Mucosa of descending colon (tissue), 3 donors: ENCODE results near the gene GALNS. TPM values are rescaled to one million over a fixed set of nuclear protein-coding genes. Genes with fewer than 3 reads are reported as not detected.

Source experiments
- ATAC-seq: fragments of 200-7000 bp; cut with Tn5 transposase; one replicate; pipeline ENCODE4 v1.9.1; 2020; ENCODE audit warnings: mild to moderate bottlenecking, moderate library complexity
- DNase-seq, 3 donors: peaks; one replicate each; pipeline ENCODE4 v3.0.0-alpha.2; 2020
- H3K36me3 ChIP-seq: fragments of 200-600 bp; one replicate; pipeline ENCODE4 v1.8.0; 2021; ENCODE audit warnings: low read depth, mild to moderate bottlenecking
- H3K4me1 ChIP-seq: fragments of 200-600 bp; one replicate; pipeline ENCODE4 v1.8.0; 2021; ENCODE audit warnings: low read depth, mild to moderate bottlenecking
- H3K4me3 ChIP-seq: fragments of 200-600 bp; one replicate; pipeline ENCODE4 v1.8.0; 2021; ENCODE audit warnings: mild to moderate bottlenecking
- H3K9me3 ChIP-seq: fragments of 200-600 bp; one replicate; pipeline ENCODE4 v1.8.0; 2021; ENCODE audit warnings: mild to moderate bottlenecking
- CTCF ChIP-seq: fragments of 200-600 bp; IDR thresholded peaks from one replicate; pipeline ENCODE4 v1.8.0; 2022; ENCODE audit warnings: antibody characterized with exemption, mild to moderate bottlenecking
- intact Hi-C, 2 donors: fragments of 100-400 bp; cut with DNase I in 1 of 2; cut with micrococcal nuclease in 1 of 2; formaldehyde crosslinking; loops; one replicate each; pipeline versions ENCODE4 v1.11.0 to v1.11.1; 2022; cut with DNase I, micrococcal nuclease
- total RNA-seq, 3 donors: library from RNA; stranded (reverse); fragmentation: NEBNext Ultra II Directional in 2 of 3; extraction: Animal tissue kit (Norgen Biotek cat#: 25700) in 2 of 3; gene quantifications; one replicate each; pipeline versions ENCODE4 v1.2.1 to v1.2.4, GENCODE V29; 2021 to 2023
- donor health status: DM: no; HTN: no; CAD: no; lungs with moderate emphysema.
- donor health status: DM: no; HTN: no; CAD: no.
- donor health status: DM: no; HTN: yes; CAD: no.

Gene GALNS
- total RNA-seq, 3 donors from 2014 or later = 37.4 to 65.3 (median 44.0) TPM

GRCh38 chr16:88782454-88783390 lies 74.0 kb downstream of the GALNS start:
- H3K4me3 ChIP-seq = no peak overlapping the region
- DNase-seq (peak in 1 of 3 donors; percentile 58), ATAC-seq (no peak)
- H3K9me3 ChIP-seq = no peaks in the 10 kb centered on the region
- TF ChIP-seq CTCF = no peak
- H3K36me3 ChIP-seq = no peaks in the 10 kb centered on the region
- intact Hi-C loops = loop anchor here in 1 of 2 donors (5.0 kb wide), 1 partner anchor 40 kb away; no protein-coding TSS in a partner anchor
- H3K4me1 ChIP-seq = peaks cover 52% of the 10 kb centered on the region

GRCh38 chr16:88781140-88782077 lies 75.3 kb downstream of the GALNS start:
- H3K4me3 ChIP-seq = no peak overlapping the region
- no peak for TF ChIP-seq CTCF
- no peaks in the 10 kb centered on the region for H3K9me3 ChIP-seq
- H3K36me3 ChIP-seq = no peaks in the 10 kb centered on the region
- peaks cover 52% of the 10 kb centered on the region for H3K4me1 ChIP-seq
- DNase-seq (peak in 2 of 3 donors; percentile 64 to 85), ATAC-seq (peak; percentile 27)
- intact Hi-C loops = loop anchor here in 1 of 2 donors (5.0 kb wide), 1 partner anchor 39 kb away; no protein-coding TSS in a partner anchor

DNA sequence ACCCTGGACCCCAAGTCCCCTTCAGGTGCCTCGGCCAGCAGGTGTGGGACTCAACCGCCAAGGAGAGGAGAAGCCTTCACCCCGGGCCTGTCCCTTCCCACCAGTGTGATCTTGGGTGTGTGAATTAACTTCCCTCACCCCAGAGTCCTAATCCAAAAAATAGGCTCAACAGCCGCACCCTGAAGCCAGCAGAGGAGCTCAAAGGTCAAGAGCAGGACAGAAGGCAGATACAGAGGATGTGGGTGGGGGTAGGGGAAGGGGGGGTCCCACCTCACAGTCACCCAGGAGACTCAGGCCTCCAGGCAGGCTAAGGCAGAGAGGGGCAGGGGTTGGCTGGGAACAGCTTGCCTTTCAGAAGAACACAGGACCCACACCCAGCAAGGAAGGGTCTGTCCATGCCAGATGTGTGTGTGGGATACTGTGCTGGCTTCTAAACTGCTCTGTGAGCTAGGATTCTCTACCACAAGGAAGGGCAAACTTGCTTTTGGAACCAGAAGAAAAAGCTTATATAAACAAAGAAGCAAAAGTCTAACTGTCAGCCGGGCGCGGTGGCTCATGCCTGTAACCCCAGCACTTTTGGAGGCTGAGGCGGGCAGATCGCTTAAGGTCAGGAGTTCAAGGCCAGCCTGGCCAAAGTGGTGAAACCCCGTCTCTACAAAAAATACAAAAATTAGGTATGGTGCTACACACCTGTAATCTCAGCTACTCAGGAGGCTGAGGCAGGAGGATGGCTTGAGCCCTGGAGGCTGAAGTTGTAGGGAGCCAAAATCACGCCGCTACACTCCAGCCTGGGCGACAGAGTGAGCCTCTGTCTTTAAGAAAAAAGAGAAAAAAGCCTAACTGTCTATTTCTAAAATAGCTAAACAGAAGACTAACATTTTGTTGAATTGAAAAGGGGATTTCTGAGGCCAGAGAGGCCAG lies 76.3 kb downstream of the GALNS start:
- DNase-seq (no peak), ATAC-seq (no peak)
- Histone ChIP-seq H3K9me3 (no peaks in the 10 kb centered on the region), H3K36me3 (no peaks in the 10 kb centered on the region), H3K4me1 (peaks cover 49% of the 10 kb centered on the region), H3K4me3 (no peak overlapping the region)
- TF ChIP-seq CTCF = no peak
- intact Hi-C loops = loop anchor here in 1 of 2 donors (5.0 kb wide), 1 partner anchor 38 kb away; no protein-coding TSS in a partner anchor

DNA sequence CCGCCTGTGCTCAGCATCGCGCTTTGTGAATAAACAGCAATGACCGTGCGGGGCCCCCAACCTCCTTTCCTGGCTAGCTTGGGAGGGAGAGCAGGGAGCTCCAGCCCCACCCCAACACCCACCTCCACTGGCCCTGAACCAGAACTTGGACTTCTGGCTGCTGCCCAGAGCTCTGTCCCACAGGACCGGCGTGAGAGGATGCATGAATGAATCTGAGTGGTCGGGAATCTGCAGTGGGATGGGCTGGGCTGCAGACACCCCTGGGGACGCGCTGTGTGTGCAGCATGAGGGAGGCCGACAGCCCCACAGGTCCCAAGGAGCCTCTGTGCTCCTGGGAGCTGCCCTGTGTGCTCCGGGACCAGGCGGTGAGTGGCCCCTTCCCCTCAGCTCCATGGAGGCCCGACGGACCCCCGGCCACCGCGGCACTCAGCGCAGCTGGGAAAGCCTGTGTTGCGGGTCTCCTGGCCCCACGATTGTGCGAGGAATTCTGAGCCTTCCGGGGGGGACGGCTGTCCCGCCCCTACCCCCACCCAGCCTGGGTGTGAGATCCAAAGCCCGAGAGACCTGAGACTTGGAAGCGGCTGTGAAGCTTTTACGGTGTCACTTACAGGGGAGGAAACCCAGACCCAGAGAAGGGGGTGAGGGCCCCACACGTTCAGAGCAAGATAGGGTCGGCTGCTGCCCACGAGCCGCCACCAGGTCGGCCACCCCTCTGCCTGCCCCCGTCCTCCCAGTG lies 77.2 kb downstream of the GALNS start:
- H3K9me3 ChIP-seq = no peaks in the 10 kb centered on the region
- intact Hi-C loops = loop anchor here in 1 of 2 donors (5.0 kb wide), 1 partner anchor 37 kb away; no protein-coding TSS in a partner anchor
- ATAC-seq (no peak), DNase-seq (peak in 1 of 3 donors; percentile 53)
- no peak for TF ChIP-seq CTCF
- peaks cover 53% of the 10 kb centered on the region for H3K4me1 ChIP-seq
- no peaks in the 10 kb centered on the region for H3K36me3 ChIP-seq
- no peak overlapping the region for H3K4me3 ChIP-seq
